Rectal smooth muscle tissue (tissue), 1 donor: ENCODE results near the gene DYNLL2.

Experiments used
- H3K27ac ChIP-seq: one replicate; pipeline ENCODE4 v1.7.0; 2013; ENCODE audit warnings: low read depth, low read length, inconsistent platforms
- H3K27me3 ChIP-seq: one replicate; pipeline ENCODE4 v1.7.0; 2013; ENCODE audit warnings: low read length; ENCODE audit not compliant: control insufficient read depth, insufficient read depth
- H3K36me3 ChIP-seq: one replicate; pipeline ENCODE4 v1.7.0; 2013; ENCODE audit warnings: low read length; ENCODE audit not compliant: control insufficient read depth, insufficient read depth
- H3K4me1 ChIP-seq: one replicate; pipeline ENCODE4 v1.7.0; 2013; ENCODE audit warnings: low read length; ENCODE audit not compliant: control insufficient read depth, insufficient read depth
- H3K4me3 ChIP-seq: one replicate; pipeline ENCODE4 v1.7.0; 2013; ENCODE audit warnings: low read length
- H3K9ac ChIP-seq: one replicate; pipeline ENCODE4 v1.7.0; 2013; ENCODE audit warnings: low read length

DYNLL2 gene

GRCh38 chr17:58079300-58080033 is 3.8 kb upstream of the DYNLL2 start:
- Histone ChIP-seq H3K36me3 (no peaks in the 10 kb centered on the region), H3K27ac (no peak overlapping the region), H3K9ac (no peak overlapping the region), H3K27me3 (no peaks in the 10 kb centered on the region), H3K4me1 (peaks cover 2% of the 10 kb centered on the region), H3K4me3 (no peak overlapping the region)

- Histone ChIP-seq H3K36me3 (peaks cover 2% of the 10 kb centered on the region), H3K27me3 (no peaks in the 10 kb centered on the region), H3K27ac (no peak overlapping the region), H3K9ac (no peak overlapping the region), H3K4me3 (no peak overlapping the region), H3K4me1 (peaks cover 7% of the 10 kb centered on the region)
Measured at GRCh38 chr17:58081646-58082340, 1.4 kb upstream of the DYNLL2 start.

GRCh38 chr17:58082341-58082869 is 814 bp upstream of the DYNLL2 start:
- Histone ChIP-seq H3K27me3 (no peaks in the 10 kb centered on the region), H3K27ac (peak overlapping the region; percentile 71), H3K36me3 (peaks cover 2% of the 10 kb centered on the region), H3K4me1 (peaks cover 7% of the 10 kb centered on the region), H3K4me3 (peak overlapping the region; percentile 51), H3K9ac (no peak overlapping the region)

- no peaks in the 10 kb centered on the region for H3K27me3 ChIP-seq
- peaks cover 7% of the 10 kb centered on the region for H3K4me1 ChIP-seq
- peak overlapping the region; percentile 67 for H3K9ac ChIP-seq
- H3K36me3 ChIP-seq: peaks cover 9% of the 10 kb centered on the region
- peak overlapping the region; percentile 89 for H3K4me3 ChIP-seq
- H3K27ac ChIP-seq: peak overlapping the region; percentile 86
Measured at GRCh38 chr17:58083491-58084316, 485 bp downstream of the DYNLL2 start.

GRCh38 chr17:58084317-58084981 is 1.2 kb downstream of the DYNLL2 start:
- peak overlapping the region; percentile 86 for H3K27ac ChIP-seq

GRCh38 chr17:58085039-58085715 is 2.0 kb downstream of the DYNLL2 start:
- peaks cover 7% of the 10 kb centered on the region for H3K4me1 ChIP-seq
- H3K4me3 ChIP-seq: peak overlapping the region; percentile 89
- H3K36me3 ChIP-seq: peaks cover 20% of the 10 kb centered on the region
- no peaks in the 10 kb centered on the region for H3K27me3 ChIP-seq
- H3K9ac ChIP-seq: no peak overlapping the region
- H3K27ac ChIP-seq: peak overlapping the region; percentile 86

More at GRCh38 chr17:58084317-58084981, 1.2 kb downstream of the DYNLL2 start:
- peaks cover 15% of the 10 kb centered on the region for H3K36me3 ChIP-seq
- no peaks in the 10 kb centered on the region for H3K27me3 ChIP-seq
- H3K9ac ChIP-seq: peak overlapping the region; percentile 67
- peak overlapping the region; percentile 89 for H3K4me3 ChIP-seq
- peaks cover 7% of the 10 kb centered on the region for H3K4me1 ChIP-seq

GRCh38 chr17:58086953-58087352 is 3.7 kb downstream of the DYNLL2 start:
- Histone ChIP-seq H3K4me1 (peaks cover 7% of the 10 kb centered on the region), H3K9ac (no peak overlapping the region)

GRCh38 chr17:58088624-58089023 is 5.4 kb downstream of the DYNLL2 start:
- H3K27me3 ChIP-seq: no peaks in the 10 kb centered on the region
- H3K36me3 ChIP-seq: peaks cover 39% of the 10 kb centered on the region
- H3K9ac ChIP-seq: no peak overlapping the region
- peaks cover 5% of the 10 kb centered on the region for H3K4me1 ChIP-seq
- H3K4me3 ChIP-seq: no peak overlapping the region
- H3K27ac ChIP-seq: no peak overlapping the region

More at GRCh38 chr17:58086953-58087352, 3.7 kb downstream of the DYNLL2 start:
- Histone ChIP-seq H3K4me3 (no peak overlapping the region), H3K27ac (no peak overlapping the region), H3K27me3 (no peaks in the 10 kb centered on the region), H3K36me3 (peaks cover 31% of the 10 kb centered on the region)

- Histone ChIP-seq H3K9ac (no peak overlapping the region), H3K27ac (no peak overlapping the region), H3K4me1 (peaks cover 5% of the 10 kb centered on the region), H3K36me3 (peaks cover 39% of the 10 kb centered on the region), H3K4me3 (no peak overlapping the region), H3K27me3 (no peaks in the 10 kb centered on the region)
Measured at GRCh38 chr17:58089111-58089510, 5.9 kb downstream of the DYNLL2 start.

GRCh38 chr17:58091024-58091567 is 7.9 kb downstream of the DYNLL2 start:
- Histone ChIP-seq H3K27me3 (no peaks in the 10 kb centered on the region), H3K27ac (no peak overlapping the region), H3K9ac (no peak overlapping the region), H3K4me3 (no peak overlapping the region), H3K36me3 (peaks cover 37% of the 10 kb centered on the region), H3K4me1 (no peaks in the 10 kb centered on the region)

- Histone ChIP-seq H3K27me3 (no peaks in the 10 kb centered on the region), H3K4me1 (no peaks in the 10 kb centered on the region), H3K4me3 (no peak overlapping the region), H3K27ac (no peak overlapping the region), H3K9ac (no peak overlapping the region), H3K36me3 (peaks cover 37% of the 10 kb centered on the region)
Measured at GRCh38 chr17:58092101-58092796, 9.0 kb downstream of the DYNLL2 start.
